SK-N-DZ (cell line): ENCODE measurements around the gene SPNS3. TPM values are rescaled to one million over a fixed set of nuclear protein-coding genes. Genes with fewer than 3 reads are reported as not detected.

Source experiments
- DNase-seq: peaks from one replicate; pipeline ENCODE4 v3.0.0-alpha.2; 2015; ENCODE audit warnings: low spot score
- polyA plus RNA-seq, 2 experiments: library from polyadenylated mRNA; depleted of rRNA; stranded (reverse); fragments of >200 nt; gene quantifications; 2 replicates each; pipeline ENCODE4 v1.2.3, GENCODE V29; 2014

Gene SPNS3, protein sequence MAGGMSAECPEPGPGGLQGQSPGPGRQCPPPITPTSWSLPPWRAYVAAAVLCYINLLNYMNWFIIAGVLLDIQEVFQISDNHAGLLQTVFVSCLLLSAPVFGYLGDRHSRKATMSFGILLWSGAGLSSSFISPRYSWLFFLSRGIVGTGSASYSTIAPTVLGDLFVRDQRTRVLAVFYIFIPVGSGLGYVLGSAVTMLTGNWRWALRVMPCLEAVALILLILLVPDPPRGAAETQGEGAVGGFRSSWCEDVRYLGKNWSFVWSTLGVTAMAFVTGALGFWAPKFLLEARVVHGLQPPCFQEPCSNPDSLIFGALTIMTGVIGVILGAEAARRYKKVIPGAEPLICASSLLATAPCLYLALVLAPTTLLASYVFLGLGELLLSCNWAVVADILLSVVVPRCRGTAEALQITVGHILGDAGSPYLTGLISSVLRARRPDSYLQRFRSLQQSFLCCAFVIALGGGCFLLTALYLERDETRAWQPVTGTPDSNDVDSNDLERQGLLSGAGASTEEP
- polyA plus RNA-seq (2014; cell fraction: cytosol; rRNA removed): not detected in 2 replicates
- polyA plus RNA-seq (2014; cell fraction: nucleus; rRNA removed): not detected in 2 replicates

DNA sequence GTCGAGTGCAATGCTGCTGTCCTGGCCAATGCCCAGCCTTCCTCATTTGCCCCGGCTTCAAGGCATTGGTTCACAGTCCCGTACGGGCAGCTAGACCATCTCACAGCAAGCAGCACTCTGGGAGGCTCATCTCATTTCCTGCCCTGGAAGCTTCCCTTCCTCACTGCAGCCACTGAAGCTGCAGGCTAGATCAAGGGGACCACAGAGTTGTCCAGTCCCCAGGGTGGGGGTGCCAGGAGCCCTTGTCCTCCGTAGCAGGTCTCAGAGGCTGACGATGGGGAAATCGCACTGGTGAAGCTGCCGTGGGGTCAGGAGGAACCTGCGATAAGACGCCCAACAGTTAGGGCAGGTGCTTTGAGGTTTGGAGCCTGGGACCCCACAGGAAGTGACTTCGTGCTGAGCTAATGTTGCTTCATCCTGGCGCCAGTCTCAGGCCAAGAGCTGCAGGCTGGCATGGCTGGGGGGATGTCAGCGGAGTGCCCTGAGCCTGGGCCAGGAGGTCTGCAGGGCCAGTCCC, at the start of gene SPNS3:
SPNS3 (plus strand) TSS at position 426 of the 517 bp plus-strand sequence; CDS start at position 454, 28 bp downstream.
- no peak for DNase-seq

GRCh38 chr17:4386406-4386805, 47.3 kb upstream of the SPNS3 start:
- no peak for DNase-seq

- no peak for DNase-seq
These were observed 46.6 kb upstream of the SPNS3 start for GRCh38 chr17:4387137-4387536.

GRCh38 chr17:4389079-4389478, 44.7 kb upstream of the SPNS3 start:
- no peak for DNase-seq

GRCh38 chr17:4393806-4394205, 39.9 kb upstream of the SPNS3 start:
- no peak for DNase-seq

GRCh38 chr17:4394208-4395110, 39.3 kb upstream of the SPNS3 start:
- no peak for DNase-seq

DNA sequence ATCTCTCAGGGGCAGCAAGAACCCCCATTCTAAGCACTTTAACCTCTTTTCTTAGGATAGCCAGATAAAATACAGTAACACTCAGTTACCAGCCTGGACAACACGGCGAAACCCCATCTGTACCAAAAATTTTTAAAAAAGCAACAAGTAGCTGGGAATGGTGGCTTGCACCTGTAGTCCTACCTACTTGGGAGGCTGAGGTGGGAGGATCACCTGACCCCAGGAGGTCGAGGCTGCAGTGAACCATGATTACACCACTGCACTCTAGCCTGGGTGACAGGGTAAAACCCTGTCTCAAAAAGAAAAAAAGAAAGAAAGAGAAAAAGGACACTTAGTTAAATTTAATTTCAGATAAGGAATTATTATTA, 38.6 kb upstream of the SPNS3 start:
- DNase-seq: no peak

GRCh38 chr17:4397840-4398239, 35.9 kb upstream of the SPNS3 start:
- no peak for DNase-seq

- no peak for DNase-seq
These were observed 28.6 kb upstream of the SPNS3 start for GRCh38 chr17:4405038-4405669.

DNA sequence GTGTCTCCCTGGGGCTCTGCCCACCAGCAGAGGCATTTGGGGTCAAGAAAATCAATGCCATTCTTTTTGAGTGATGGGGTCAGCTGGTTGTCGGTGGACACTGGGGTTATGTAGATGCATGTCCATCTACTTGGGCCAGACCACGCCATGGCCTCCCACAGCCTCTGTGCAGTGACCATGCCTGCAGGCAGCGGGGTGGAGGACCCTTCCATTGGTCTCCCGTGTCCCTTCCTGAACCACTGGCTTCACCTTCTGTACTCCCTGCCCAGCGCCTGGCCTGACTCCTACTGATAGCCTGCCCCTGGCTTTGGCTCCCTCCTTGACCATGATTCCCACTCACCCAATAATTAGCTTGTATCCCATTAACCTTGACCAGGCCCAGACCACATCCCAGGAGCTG, 28.0 kb upstream of the SPNS3 start:
- no peak for DNase-seq

DNA sequence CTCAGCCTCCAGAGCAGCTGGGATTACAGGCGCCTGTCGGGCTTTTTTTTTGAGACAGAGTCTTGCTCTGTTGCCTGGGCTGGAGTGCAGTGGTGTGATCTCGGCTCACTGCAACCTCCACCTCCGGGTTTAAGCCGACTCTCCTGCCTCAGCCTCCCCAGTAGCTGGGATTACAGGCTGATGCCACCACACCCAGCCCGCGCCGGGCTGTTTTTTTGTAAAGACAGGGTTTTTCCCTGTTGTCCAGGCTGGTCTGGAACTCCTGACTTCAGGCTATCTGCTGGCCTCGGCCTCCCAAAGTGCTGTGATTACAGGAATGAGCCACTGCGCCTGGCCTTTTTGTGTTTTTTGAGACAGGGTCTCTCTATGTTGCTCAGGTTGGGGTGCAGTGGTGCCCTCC, 27.4 kb upstream of the SPNS3 start:
- no peak for DNase-seq

DNA sequence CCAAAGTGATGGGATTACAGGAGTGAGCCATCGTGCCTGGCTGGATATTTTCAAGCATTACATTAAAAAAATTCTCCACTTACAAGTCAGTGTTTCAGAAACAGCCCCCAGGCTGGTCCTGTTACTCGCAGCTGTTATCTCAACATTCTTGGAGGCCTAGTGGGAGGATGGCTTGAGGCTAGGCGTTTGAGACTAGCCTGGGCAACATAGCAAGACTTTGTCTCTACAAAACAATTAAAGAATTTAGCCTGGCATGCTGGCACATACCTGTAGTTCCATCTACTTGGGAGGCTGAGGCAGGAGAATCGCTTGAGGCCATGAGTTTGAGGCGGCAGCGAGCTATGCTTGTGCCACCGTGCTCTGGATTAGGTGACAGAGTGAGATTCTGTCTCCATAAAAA, 26.5 kb upstream of the SPNS3 start:
- no peak for DNase-seq

DNA sequence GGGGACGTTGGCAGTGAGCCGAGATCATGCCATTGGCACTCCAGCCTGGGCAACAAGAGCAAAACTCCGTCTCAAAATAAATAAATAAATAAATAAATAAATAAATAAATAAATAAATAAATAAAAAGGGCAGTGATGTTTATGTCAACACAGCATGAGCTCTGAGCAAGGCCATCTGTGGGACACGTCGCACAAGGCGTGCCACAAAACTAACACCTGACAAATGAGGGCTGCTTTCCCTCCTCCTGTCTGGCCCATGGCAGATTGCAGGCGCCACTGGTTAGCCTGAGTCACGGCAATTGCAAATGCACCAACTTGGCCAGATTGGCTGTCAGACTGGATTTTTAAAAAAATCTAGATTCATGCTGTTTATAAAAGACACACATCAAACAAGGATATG, 25.9 kb upstream of the SPNS3 start:
- DNase-seq: no peak

GRCh38 chr17:4409659-4410058, 24.1 kb upstream of the SPNS3 start:
- no peak for DNase-seq

GRCh38 chr17:4411201-4411600, 22.5 kb upstream of the SPNS3 start:
- DNase-seq: no peak

GRCh38 chr17:4412933-4413831, 20.6 kb upstream of the SPNS3 start:
- DNase-seq: peak; percentile 89

GRCh38 chr17:4417129-4417667, 16.5 kb upstream of the SPNS3 start:
- no peak for DNase-seq

- peak; percentile 81 for DNase-seq
These were observed 13.0 kb upstream of the SPNS3 start for GRCh38 chr17:4420692-4421131.

DNA sequence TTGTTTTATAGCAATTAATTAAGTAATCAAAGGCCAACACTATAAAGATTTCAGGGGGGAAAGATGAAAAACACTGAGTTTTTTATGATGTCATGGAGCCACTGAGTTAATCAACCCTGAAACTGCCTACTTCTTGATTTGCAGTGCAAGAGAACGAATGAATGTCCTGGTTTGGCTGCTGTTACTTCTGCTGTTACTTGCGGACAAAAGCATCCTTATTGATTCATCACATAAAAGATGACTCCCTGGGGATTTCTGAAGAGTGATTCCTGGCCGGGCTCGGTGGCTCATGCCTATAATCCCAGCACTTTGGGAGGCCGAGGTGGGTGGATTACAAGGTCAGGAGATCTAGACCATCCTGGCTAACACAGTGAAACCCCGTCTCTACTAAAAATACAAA, 10.9 kb upstream of the SPNS3 start:
- no peak for DNase-seq

DNA sequence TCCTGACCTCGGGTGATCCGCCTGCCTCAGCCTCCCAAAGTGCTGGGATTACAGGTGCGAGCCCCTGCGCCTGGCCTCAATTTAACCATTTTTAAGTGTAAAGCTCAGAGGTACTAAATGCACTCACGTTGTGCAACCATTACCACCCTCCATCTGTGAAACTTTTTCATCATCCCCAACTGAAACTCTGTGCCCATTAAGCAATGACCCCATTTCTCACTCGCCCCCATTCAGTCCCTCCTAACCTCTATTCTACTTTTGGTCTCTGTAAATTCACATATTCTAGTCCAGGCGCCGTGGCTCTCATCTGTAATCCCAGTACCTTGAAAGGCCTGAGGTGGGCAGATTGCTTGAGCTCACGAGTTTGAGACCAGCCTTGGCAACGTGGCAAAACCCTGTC, 8.3 kb upstream of the SPNS3 start:
- DNase-seq: no peak
